ENCODE data around the gene ZNF410. TPM values are rescaled to one million over a fixed set of nuclear protein-coding genes. Genes with fewer than 3 reads are reported as not detected.
A peak's percentile ranks its signal among the peaks of the same experiment; 100 is the strongest.

Gene ZNF410
- total and polyA plus RNA-seq, 2 of the 13 experiments (the other 11 are each of a cell fraction or from before 2014, with no cell fraction given), result 19.2 to 44.3 TPM

- TF ChIP-seq ZNF354B (CRISPR knock-in tag; IDR thresholded peaks at IDR 0.05) (no peak), SNAPC4 (CRISPR knock-in tag; IDR thresholded peaks at IDR 0.05) (peak; percentile 63), IRF2 (CRISPR knock-in tag; IDR thresholded peaks at IDR 0.05) (peak; percentile 25), ONECUT2 (CRISPR knock-in tag; IDR thresholded peaks at IDR 0.05) (no peak), CAMTA2 (CRISPR knock-in tag; IDR thresholded peaks at IDR 0.05; ENCODE audit: borderline replicate concordance) (no peak; the same call in 1 of the 2 replicates), SALL1 (CRISPR knock-in tag; IDR thresholded peaks at IDR 0.05) (peak; percentile 90), KAT7 (CRISPR knock-in tag; IDR thresholded peaks at IDR 0.05; ENCODE audit: borderline replicate concordance) (0 out of 2 replicates have a peak, but pooled peaks have one; percentile 30), MYC (CRISPR knock-in tag; IDR thresholded peaks at IDR 0.05; ENCODE audit: borderline replicate concordance) (peak; percentile 49; the same call in 1 of the 2 replicates), RAD51 (IDR thresholded peaks at IDR 0.05; ENCODE audit: borderline replicate concordance) (no peak), ZNF709 (CRISPR knock-in tag; IDR thresholded peaks at IDR 0.05) (peak; percentile 75; the same call in 1 of the 2 replicates), ATF1 (CRISPR knock-in tag; IDR thresholded peaks at IDR 0.05) (0 out of 2 replicates have a peak, but pooled peaks have one; percentile 46), SETDB1 (CRISPR knock-in tag; IDR thresholded peaks at IDR 0.05; ENCODE audit: borderline replicate concordance) (no peak), MXD4 (CRISPR knock-in tag; IDR thresholded peaks at IDR 0.05) (no peak), ZSCAN12 (CRISPR knock-in tag; IDR thresholded peaks at IDR 0.05) (no peak), MEIS2 (CRISPR knock-in tag; IDR thresholded peaks at IDR 0.05) (peak; percentile 46; the same call in 1 of the 2 replicates), ERF (CRISPR knock-in tag; IDR thresholded peaks at IDR 0.05) (no peak; the same call in 1 of the 2 replicates), KDM6A (CRISPR knock-in tag; IDR thresholded peaks at IDR 0.05; ENCODE audit: low read depth) (no peak), IRX3 (CRISPR knock-in tag; IDR thresholded peaks at IDR 0.05; ENCODE audit: borderline replicate concordance, low read depth) (no peak), KMT2A (CRISPR knock-in tag; IDR thresholded peaks at IDR 0.05) (no peak; the same call in 1 of the 2 replicates), MATR3 (CRISPR knock-in tag; IDR thresholded peaks at IDR 0.05) (no peak), PITX1 (CRISPR knock-in tag; IDR thresholded peaks at IDR 0.05) (peak; percentile 60; the same call in 1 of the 2 replicates), ZBTB46 (CRISPR knock-in tag; IDR thresholded peaks at IDR 0.05; ENCODE audit: borderline replicate concordance) (peak; percentile 25; the same call in 1 of the 2 replicates), SMARCC2 (IDR thresholded peaks at IDR 0.05) (no peak), ATF5 (CRISPR knock-in tag; IDR thresholded peaks at IDR 0.05; ENCODE audit: low read depth) (no peak)
Observed at GRCh38 chr14:73851567-73852382, 34.9 kb upstream of the ZNF410 start, which contains the start of gene PTGR2 (continued).

All from HepG2 (cell line).